ENCODE measurements around the gene USHBP1.

DNA sequence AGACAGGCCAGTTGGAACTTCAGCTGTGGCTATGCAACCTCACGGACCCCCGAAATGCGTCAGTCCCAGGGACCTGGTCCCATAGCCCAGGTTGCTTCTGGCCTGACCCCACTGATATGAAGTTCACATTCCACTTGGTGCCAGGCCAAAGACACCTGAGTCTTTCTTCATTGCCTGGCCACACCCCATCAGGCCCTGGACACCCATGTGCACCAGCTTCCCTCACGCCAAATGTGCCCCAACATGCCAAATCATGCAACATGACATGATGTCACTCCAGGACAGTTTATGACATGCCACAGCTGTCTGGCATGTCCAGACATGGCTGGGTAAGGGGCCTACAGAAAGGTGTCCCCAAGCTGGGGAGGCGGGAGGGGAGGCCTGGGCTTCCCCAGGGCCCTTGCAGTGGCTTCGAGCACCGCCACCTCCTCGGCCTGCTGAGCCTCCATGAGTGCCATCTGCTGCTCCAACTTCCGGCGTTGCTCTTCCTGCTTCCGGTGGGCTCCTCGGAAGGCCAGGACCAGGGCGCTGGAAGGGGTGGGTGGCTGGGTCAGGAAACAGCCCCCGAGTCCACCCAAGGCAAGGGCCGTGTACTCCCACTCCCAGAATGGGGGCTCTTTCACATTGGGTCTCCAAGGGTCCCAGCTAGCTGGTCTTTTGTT is 14.5 kb downstream of the USHBP1 start:
- TF ChIP-seq SUZ12 (IDR thresholded peaks at IDR 0.05; ENCODE audit: extremely low read depth, insufficient read depth, insufficient read length) (no peak), YY1 (IDR thresholded peaks at IDR 0.05; ENCODE audit: insufficient read depth, insufficient read length) (no peak)

All from NT2/D1 (cell line).